Progenitor cell of endocrine pancreas (in vitro differentiated cells): ENCODE results near the gene CCDC18. TPM values are rescaled to one million over a fixed set of nuclear protein-coding genes. Genes with fewer than 3 reads are reported as not detected.
A peak's percentile ranks its signal among the peaks of the same experiment; 100 is the strongest.

Source experiments
- DNase-seq: peaks from one replicate; pipeline ENCODE4 v3.0.0; 2021; ENCODE audit warnings: low spot score; ENCODE audit not compliant: unreplicated experiment
- H3K27ac Mint-ChIP-seq: 2 replicates; pipeline ENCODE4 v1.8.0; 2021; ENCODE audit warnings: mild to moderate bottlenecking, moderate library complexity, mixed read lengths
- H3K27me3 Mint-ChIP-seq: 2 replicates; pipeline ENCODE4 v1.8.0; 2021; ENCODE audit warnings: mixed read lengths
- H3K36me3 Mint-ChIP-seq: 2 replicates; pipeline ENCODE4 v1.8.0; 2022; ENCODE audit warnings: mixed read lengths; ENCODE audit not compliant: insufficient read depth
- H3K4me1 Mint-ChIP-seq: 2 replicates; pipeline ENCODE4 v1.8.0; 2021; ENCODE audit warnings: low read depth, mixed read lengths
- H3K4me3 Mint-ChIP-seq: 2 replicates; pipeline ENCODE4 v1.8.0; 2021; ENCODE audit warnings: low read depth, mild to moderate bottlenecking, moderate library complexity, mixed read lengths
- H3K9me3 Mint-ChIP-seq: 2 replicates; pipeline ENCODE4 v1.8.0; 2021; ENCODE audit warnings: low read depth, mixed read lengths
- long read RNA-seq: library from polyadenylated mRNA; unstranded; transcript quantifications from one replicate; pipeline ENCODE4 v2.0.0, GENCODE V29; 2020
- total RNA-seq: library from RNA; stranded (reverse); gene quantifications from 2 replicates; pipeline ENCODE4 v1.2.1, GENCODE V29; 2021
- TF ChIP-seq, protein P1 (sequence below): fragments of 200-600 bp; sonication (generic); IDR thresholded peaks from one replicate; pipeline ENCODE4 v1.5.0; 2021; ENCODE audit warnings: antibody characterized with exemption, mild to moderate bottlenecking; ENCODE audit not compliant: unreplicated experiment

Gene CCDC18, protein sequence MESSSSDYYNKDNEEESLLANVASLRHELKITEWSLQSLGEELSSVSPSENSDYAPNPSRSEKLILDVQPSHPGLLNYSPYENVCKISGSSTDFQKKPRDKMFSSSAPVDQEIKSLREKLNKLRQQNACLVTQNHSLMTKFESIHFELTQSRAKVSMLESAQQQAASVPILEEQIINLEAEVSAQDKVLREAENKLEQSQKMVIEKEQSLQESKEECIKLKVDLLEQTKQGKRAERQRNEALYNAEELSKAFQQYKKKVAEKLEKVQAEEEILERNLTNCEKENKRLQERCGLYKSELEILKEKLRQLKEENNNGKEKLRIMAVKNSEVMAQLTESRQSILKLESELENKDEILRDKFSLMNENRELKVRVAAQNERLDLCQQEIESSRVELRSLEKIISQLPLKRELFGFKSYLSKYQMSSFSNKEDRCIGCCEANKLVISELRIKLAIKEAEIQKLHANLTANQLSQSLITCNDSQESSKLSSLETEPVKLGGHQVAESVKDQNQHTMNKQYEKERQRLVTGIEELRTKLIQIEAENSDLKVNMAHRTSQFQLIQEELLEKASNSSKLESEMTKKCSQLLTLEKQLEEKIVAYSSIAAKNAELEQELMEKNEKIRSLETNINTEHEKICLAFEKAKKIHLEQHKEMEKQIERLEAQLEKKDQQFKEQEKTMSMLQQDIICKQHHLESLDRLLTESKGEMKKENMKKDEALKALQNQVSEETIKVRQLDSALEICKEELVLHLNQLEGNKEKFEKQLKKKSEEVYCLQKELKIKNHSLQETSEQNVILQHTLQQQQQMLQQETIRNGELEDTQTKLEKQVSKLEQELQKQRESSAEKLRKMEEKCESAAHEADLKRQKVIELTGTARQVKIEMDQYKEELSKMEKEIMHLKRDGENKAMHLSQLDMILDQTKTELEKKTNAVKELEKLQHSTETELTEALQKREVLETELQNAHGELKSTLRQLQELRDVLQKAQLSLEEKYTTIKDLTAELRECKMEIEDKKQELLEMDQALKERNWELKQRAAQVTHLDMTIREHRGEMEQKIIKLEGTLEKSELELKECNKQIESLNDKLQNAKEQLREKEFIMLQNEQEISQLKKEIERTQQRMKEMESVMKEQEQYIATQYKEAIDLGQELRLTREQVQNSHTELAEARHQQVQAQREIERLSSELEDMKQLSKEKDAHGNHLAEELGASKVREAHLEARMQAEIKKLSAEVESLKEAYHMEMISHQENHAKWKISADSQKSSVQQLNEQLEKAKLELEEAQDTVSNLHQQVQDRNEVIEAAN (N-terminal part only)
- 9.0 and 12.4 TPM in 2 replicates for total RNA-seq
- long read RNA-seq, partial matches to known transcripts, result 4 of 7 reads
- long read RNA-seq, other reads (novel, unspliced or antisense), result 3 of 7 reads

DNA sequence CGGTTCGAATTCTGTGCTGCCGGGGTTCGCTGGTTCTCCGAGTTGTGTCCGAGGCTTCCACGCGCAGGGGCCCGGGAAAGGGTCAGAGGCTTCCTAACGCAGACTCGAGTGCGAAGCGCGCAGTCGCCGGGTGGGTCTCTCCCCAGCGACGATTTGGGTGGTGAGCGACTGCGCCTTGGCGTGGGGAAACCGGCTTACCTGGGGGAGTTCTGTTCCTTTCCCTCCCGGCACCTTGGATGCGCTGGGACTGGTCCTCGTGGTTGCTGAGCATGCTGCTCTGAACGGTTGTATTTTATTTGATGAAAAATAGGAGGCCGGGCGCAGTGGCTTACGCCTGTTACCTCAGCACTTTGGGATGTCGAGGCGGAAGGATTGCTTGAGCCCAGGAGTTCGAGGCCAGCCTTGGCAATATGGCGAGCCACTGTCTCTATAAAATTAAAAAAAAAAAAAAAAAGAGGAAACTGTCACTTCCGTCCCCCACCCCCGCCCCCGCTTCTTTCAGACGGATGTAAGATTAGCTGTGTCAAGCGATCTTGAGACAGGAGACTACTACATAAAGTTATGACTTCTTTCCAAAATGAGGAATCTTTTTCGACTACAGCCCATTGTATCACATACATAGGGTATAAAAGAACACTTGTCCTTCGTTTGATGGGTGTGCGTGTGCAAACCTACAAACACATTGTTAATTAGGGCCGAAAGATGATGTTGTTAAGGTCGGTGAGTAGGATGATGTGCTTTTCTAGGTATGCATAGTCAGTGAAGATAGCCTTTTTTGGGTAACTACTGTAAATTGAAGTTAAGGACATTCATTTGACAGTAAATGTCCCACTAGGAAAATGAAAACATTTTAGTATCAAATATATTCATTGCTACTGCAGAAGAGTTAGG is at the start of gene CCDC18:
CCDC18 (plus strand) TSS at position 2 of the 891 bp plus-strand sequence. CDS start 2,638 bp downstream, outside the sequence.
- no peak for DNase-seq
- peak within 1 kb of the TSS; percentile 96 for H3K4me3 Mint-ChIP-seq
- TF ChIP-seq, protein P1, sequence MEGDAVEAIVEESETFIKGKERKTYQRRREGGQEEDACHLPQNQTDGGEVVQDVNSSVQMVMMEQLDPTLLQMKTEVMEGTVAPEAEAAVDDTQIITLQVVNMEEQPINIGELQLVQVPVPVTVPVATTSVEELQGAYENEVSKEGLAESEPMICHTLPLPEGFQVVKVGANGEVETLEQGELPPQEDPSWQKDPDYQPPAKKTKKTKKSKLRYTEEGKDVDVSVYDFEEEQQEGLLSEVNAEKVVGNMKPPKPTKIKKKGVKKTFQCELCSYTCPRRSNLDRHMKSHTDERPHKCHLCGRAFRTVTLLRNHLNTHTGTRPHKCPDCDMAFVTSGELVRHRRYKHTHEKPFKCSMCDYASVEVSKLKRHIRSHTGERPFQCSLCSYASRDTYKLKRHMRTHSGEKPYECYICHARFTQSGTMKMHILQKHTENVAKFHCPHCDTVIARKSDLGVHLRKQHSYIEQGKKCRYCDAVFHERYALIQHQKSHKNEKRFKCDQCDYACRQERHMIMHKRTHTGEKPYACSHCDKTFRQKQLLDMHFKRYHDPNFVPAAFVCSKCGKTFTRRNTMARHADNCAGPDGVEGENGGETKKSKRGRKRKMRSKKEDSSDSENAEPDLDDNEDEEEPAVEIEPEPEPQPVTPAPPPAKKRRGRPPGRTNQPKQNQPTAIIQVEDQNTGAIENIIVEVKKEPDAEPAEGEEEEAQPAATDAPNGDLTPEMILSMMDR, result no peak
- H3K27me3 Mint-ChIP-seq, result no peaks in the 10 kb centered on the region
- H3K9me3 Mint-ChIP-seq, result no peaks in the 10 kb centered on the region
- peaks cover 2% of the 10 kb centered on the region for H3K36me3 Mint-ChIP-seq
- H3K4me1 Mint-ChIP-seq, result peaks cover 13% of the 10 kb centered on the region
- peak within 1 kb of the TSS; percentile 99 for H3K27ac Mint-ChIP-seq

DNA sequence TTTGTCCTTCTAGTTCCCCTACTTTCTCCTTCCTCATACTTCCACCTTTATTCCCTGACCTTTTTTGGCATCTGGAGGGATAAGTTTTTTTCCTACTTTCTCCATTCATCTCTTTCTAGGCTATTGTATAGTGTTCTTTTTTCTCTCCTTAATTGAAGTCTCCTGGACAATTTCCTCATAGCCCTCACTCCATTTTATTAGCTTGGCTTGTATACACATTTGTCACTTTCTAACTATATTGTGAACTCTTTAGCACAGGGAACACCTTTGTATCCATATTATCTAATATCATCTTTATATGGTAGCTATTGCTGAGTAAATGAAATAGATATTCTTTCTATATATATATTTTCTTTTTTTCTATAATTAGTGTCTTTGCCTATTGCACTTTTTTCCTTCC is 47.9 kb upstream of the CCDC18 start:
- Mint-ChIP-seq H3K27ac (no peak overlapping the region), H3K9me3 (no peaks in the 10 kb centered on the region), H3K27me3 (no peaks in the 10 kb centered on the region), H3K4me1 (peaks cover 2% of the 10 kb centered on the region), H3K36me3 (peaks cover 24% of the 10 kb centered on the region), H3K4me3 (no peak overlapping the region)
- TF ChIP-seq, protein P1, result no peak
- DNase-seq, result no peak

DNA sequence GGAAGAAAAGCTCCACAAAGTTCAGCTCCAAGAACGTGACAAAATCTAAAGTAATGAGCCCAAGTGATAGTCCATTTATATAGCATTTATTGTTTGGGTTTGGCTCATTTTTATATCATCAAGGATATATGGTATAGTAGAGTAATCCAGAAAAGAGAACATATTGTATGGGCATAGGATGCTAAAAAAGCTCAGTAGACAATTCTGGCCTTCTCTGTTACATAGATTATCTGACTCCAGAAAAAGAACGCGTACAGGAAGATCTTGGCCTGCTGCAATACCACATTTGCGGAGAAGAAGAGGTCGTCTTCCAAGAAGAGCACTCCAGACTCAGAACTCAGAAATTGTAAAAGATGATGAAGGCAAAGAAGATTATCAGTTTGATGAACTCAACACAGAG is 44.1 kb upstream of the CCDC18 start:
- no peaks in the 10 kb centered on the region for H3K4me1 Mint-ChIP-seq
- TF ChIP-seq, protein P1, result no peak
- H3K36me3 Mint-ChIP-seq, result peaks cover 39% of the 10 kb centered on the region
- DNase-seq, result no peak
- H3K4me3 Mint-ChIP-seq, result no peak overlapping the region
- no peak overlapping the region for H3K27ac Mint-ChIP-seq
- no peaks in the 10 kb centered on the region for H3K27me3 Mint-ChIP-seq
- no peaks in the 10 kb centered on the region for H3K9me3 Mint-ChIP-seq

DNA sequence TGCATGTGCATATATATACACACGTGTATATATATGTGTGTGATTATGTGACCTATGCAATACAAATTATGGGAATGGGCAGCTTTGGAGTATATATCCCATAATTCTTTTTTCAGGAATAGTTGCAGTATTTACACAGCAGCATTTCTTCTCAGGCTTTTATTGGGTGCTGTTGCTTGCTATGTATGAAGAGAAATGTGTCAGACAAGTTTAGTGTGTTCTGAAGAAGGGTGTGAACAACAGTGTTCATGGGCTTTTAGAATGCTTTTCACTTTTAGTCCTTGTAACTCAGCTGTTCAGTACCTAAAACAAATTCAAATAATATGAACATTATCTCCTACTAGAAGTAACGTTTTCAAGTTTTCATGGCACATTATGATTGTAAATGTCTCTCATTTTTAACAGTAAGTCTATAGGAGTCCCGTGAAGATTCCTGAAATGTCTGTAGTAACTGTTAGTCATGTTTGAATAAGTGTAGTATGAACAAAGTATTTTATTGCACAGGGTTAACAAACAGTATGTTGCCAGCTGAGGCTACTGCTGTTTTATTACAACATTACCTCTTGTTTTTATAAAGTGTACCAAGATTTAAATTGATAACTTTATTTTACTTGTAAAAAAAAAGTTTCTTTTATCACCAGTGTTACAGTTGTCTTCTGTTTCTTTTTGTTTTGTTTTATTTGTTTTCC is 42.8 kb upstream of the CCDC18 start:
- H3K36me3 Mint-ChIP-seq, result peaks cover 39% of the 10 kb centered on the region
- no peaks in the 10 kb centered on the region for H3K4me1 Mint-ChIP-seq
- TF ChIP-seq, protein P1, result no peak
- no peak for DNase-seq
- no peaks in the 10 kb centered on the region for H3K9me3 Mint-ChIP-seq
- no peak overlapping the region for H3K4me3 Mint-ChIP-seq
- H3K27me3 Mint-ChIP-seq, result no peaks in the 10 kb centered on the region
- H3K27ac Mint-ChIP-seq, result no peak overlapping the region
